HCT116 (cell line): Measurements from ENCODE around the gene KLK6. TPM values are rescaled to one million over a fixed set of nuclear protein-coding genes. Genes with fewer than 3 reads are reported as not detected.

ENCODE experiments used
- ATAC-seq: fragments of 200-7000 bp; cut with Tn5 transposase; 2 replicates; pipeline ENCODE4 v1.9.1; 2020; ENCODE audit warnings: mild to moderate bottlenecking, moderate library complexity
- BruUV-seq: library from RNA; stranded (reverse); fragments of 400-500 nt; replicated peaks from 2 replicates; lab custom pipeline; 2021; lab: Mats Ljungman, UMichigan
- CTCF ChIA-PET: fragments of 300-600 bp; sonication (Branson Sonifier 250); formaldehyde crosslinking; loops from one replicate; lab custom pipeline; 2021; ENCODE audit warnings: antibody characterized with exemption; lab: Charles Lee
- POLR2A ChIA-PET: fragments of 300-600, 350-600 bp; sonication (Branson Sonifier 250); formaldehyde crosslinking; loops from one replicate; lab custom pipeline; 2021; ENCODE audit warnings: antibody characterized with exemption; lab: Charles Lee
- RAD21 ChIA-PET, 2 experiments: fragments of 300-600 bp; sonication (Branson Sonifier 250); formaldehyde crosslinking; loops; one replicate each; lab custom pipeline; 2023; ENCODE audit warnings: low total read pairs in 2 of 2; ENCODE audit not compliant: uncharacterized antibody in 2 of 2, unreplicated experiment in 2 of 2, low non-redundant PET in 1 of 2; lab: Charles Lee
- DNase-seq: peaks from one replicate; pipeline ENCODE4 v3.0.0-alpha.2; 2010; ENCODE audit warnings: low read depth, low spot score
- H2AFZ ChIP-seq: fragments of 200-600 bp; shearing (Covaris generic), sonication (generic); 2 replicates; pipeline ENCODE4 v1.6.1; 2017; ENCODE audit warnings: low read depth, mixed run types, mixed read lengths, antibody characterized with exemption, low read length; ENCODE audit not compliant: poor library complexity, severe bottlenecking
- H3K27ac ChIP-seq: 2 replicates; pipeline ENCODE4 v1.5.1; 2012; ENCODE audit warnings: low read depth, low read length
- H3K27me3 ChIP-seq: fragments of 200-600 bp; sonication (generic); 2 replicates; pipeline ENCODE4 v1.6.1; 2016; ENCODE audit warnings: mixed run types, low read length, mixed read lengths; ENCODE audit not compliant: insufficient read depth
- H3K36me3 ChIP-seq, 2 experiments: fragments of 200-500 bp in 1 of 2; fragments of 200-600 bp in 1 of 2; sonication (Bioruptor generic) in 1 of 2; sonication (generic) in 1 of 2; 2 replicates each; pipeline versions ENCODE4 v1.5.1 to v1.6.1; 2014 to 2016; ENCODE audit warnings: low read length in 2 of 2, inconsistent platforms in 1 of 2, mixed read lengths in 1 of 2, mixed run types in 1 of 2; ENCODE audit not compliant: insufficient read depth in 2 of 2, control insufficient read depth in 1 of 2
- H3K4me1 ChIP-seq, 2 experiments: fragments of 200-600 bp in 1 of 2; sonication (generic) in 1 of 2; 2 replicates each; pipeline versions ENCODE4 v1.5.1 to v1.6.1; 2012 to 2017; ENCODE audit warnings: low read length in 2 of 2, inconsistent platforms in 1 of 2, mild to moderate bottlenecking in 1 of 2, mixed read lengths in 1 of 2, mixed run types in 1 of 2, moderate library complexity in 1 of 2; ENCODE audit not compliant: insufficient read depth in 2 of 2, control insufficient read depth in 1 of 2
- H3K4me2 ChIP-seq: fragments of 200-600 bp; sonication (generic); 2 replicates; pipeline ENCODE4 v1.6.1; 2017; ENCODE audit warnings: mixed run types, low read length, mixed read lengths
- H3K4me3 ChIP-seq, 2 experiments: fragments of 200-600 bp in 1 of 2; sonication (generic) in 1 of 2; replicated peaks in 1 of 2; 2 replicates each; pipeline ENCODE4 v1.5.1; 2011 to 2016; ENCODE audit warnings: low read length in 2 of 2, control low read depth in 1 of 2, low read depth in 1 of 2, mild to moderate bottlenecking in 1 of 2, mixed read lengths in 1 of 2, mixed run types in 1 of 2
- H3K79me2 ChIP-seq: fragments of 200-600 bp; sonication (generic); 2 replicates; pipeline ENCODE4 v1.6.1; 2017; ENCODE audit warnings: mild to moderate bottlenecking, mixed run types, low read length, moderate library complexity, mixed read lengths; ENCODE audit not compliant: insufficient read depth
- H3K9ac ChIP-seq: fragments of 200-600 bp; sonication (generic); 2 replicates; pipeline ENCODE4 v1.6.1; 2016; ENCODE audit warnings: low read length, mixed read lengths
- H3K9me2 ChIP-seq: fragments of 200-600 bp; sonication (generic), shearing (Covaris generic); 2 replicates; pipeline ENCODE4 v1.6.1; 2017; ENCODE audit warnings: mixed run types, mild to moderate bottlenecking, moderate library complexity; ENCODE audit not compliant: insufficient read depth
- H3K9me3 ChIP-seq, 2 experiments: fragments of 200-500 bp in 1 of 2; fragments of 200-600 bp in 1 of 2; sonication (Bioruptor generic) in 1 of 2; sonication (generic) in 1 of 2; 2 replicates each; pipeline ENCODE4 v1.6.1; 2014 to 2017; ENCODE audit warnings: low read length in 2 of 2, mixed read lengths in 2 of 2, inconsistent platforms in 1 of 2, low read depth in 1 of 2, mild to moderate bottlenecking in 1 of 2, mixed run types in 1 of 2, moderate library complexity in 1 of 2; ENCODE audit not compliant: control insufficient read depth in 1 of 2, insufficient read depth in 1 of 2
- H4K20me1 ChIP-seq: fragments of 200-600 bp; sonication (generic), shearing (Covaris generic); 2 replicates; pipeline ENCODE4 v1.6.1; 2017; ENCODE audit warnings: mixed run types, mild to moderate bottlenecking, moderate library complexity; ENCODE audit not compliant: insufficient read depth
- CEBPB ChIP-seq: IDR thresholded peaks from 2 replicates; pipeline ENCODE4 v1.6.1; 2012; ENCODE audit warnings: low read depth
- FOSL1 ChIP-seq: IDR thresholded peaks from 2 replicates; pipeline ENCODE4 v1.6.1; 2012; ENCODE audit warnings: low read depth
- JUND ChIP-seq: IDR thresholded peaks from 2 replicates; pipeline ENCODE4 v1.6.1; 2012
- POLR2AphosphoS5 ChIP-seq: IDR thresholded peaks from 2 replicates; pipeline ENCODE4 v1.6.1; 2011; ENCODE audit warnings: mild to moderate bottlenecking, low read depth, low read length, moderate library complexity
- RAD21 ChIP-seq: IDR thresholded peaks from 2 replicates; pipeline ENCODE4 v1.6.1; 2012; ENCODE audit warnings: low read depth, mild to moderate bottlenecking
- SP1 ChIP-seq: IDR thresholded peaks from 2 replicates; pipeline ENCODE4 v1.6.1; 2012; ENCODE audit warnings: low read depth
- TCF7L2 ChIP-seq: IDR thresholded peaks from 2 replicates; pipeline ENCODE4 v1.7.0; 2011; ENCODE audit warnings: borderline replicate concordance, inconsistent platforms; ENCODE audit not compliant: insufficient read depth, insufficient read length; ENCODE audit errors: extremely low read depth
- intact Hi-C: fragments of 100-400 bp; cut with micrococcal nuclease; formaldehyde crosslinking; loops from 2 replicates; pipeline ENCODE4 v1.10.0; 2022
- total RNA-seq: library from RNA; stranded (reverse); gene quantifications from one replicate; pipeline ENCODE4 v1.2.1, GENCODE V29; 2021; ENCODE audit not compliant: unreplicated experiment
- TF ChIP-seq, protein P1 (sequence below), 3 experiments: fragments of 200-600 bp in 1 of 3; sonication (generic) in 1 of 3; IDR thresholded peaks in 2 of 3; conservative IDR thresholded peaks in 1 of 3; 2 replicates each; pipeline ENCODE4 v1.5.1; 2012 to 2017; ENCODE audit warnings: low read depth in 2 of 3, low read length in 2 of 3, antibody characterized with exemption in 1 of 3, borderline replicate concordance in 1 of 3, control low read depth in 1 of 3, mild to moderate bottlenecking in 1 of 3, mixed read lengths in 1 of 3, mixed run types in 1 of 3, moderate library complexity in 1 of 3; ENCODE audit not compliant: insufficient read depth in 1 of 3
- TF ChIP-seq, protein P2 (sequence below): IDR thresholded peaks from 2 replicates; pipeline ENCODE4 v1.6.1; 2012
- TF ChIP-seq, protein P3 (sequence below): IDR thresholded peaks from 2 replicates; pipeline ENCODE4 v1.6.1; 2012; ENCODE audit warnings: low read depth

KLK6 gene
- total RNA-seq, 1 experiment from 2014 or later: 40.5 TPM

DNA sequence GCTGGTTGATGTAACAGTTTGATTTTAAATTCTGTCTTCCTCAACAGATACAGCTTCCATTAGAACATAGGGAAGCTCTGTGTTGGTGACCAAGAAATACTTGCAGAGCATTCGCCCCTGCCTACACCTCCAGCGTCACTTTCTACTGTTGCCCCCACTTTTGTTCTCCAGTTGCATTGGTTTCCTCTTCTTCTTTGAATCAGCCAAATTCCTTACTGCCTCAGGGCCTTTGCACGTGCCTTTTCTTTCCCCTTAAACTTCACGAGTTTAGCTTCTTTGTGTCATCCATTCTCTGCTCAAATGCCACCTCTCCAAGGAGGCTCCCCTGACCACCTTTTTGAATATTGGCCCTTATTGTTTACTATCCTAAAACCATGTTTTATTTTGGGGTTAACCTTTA is 22.3 kb downstream of the KLK6 start:
- Histone ChIP-seq H3K4me3 (no peak overlapping the region), H4K20me1 (no peaks in the 10 kb centered on the region)
- RAD21 ChIA-PET: no interaction called here
- no TSS peak for BruUV-seq
- intact Hi-C loops: no loop called here
- no peak for TF ChIP-seq JUND
- TF ChIP-seq CEBPB: no peak
- TF ChIP-seq FOSL1: no peak
- TF ChIP-seq SP1: no peak
- TF ChIP-seq, protein P1, sequence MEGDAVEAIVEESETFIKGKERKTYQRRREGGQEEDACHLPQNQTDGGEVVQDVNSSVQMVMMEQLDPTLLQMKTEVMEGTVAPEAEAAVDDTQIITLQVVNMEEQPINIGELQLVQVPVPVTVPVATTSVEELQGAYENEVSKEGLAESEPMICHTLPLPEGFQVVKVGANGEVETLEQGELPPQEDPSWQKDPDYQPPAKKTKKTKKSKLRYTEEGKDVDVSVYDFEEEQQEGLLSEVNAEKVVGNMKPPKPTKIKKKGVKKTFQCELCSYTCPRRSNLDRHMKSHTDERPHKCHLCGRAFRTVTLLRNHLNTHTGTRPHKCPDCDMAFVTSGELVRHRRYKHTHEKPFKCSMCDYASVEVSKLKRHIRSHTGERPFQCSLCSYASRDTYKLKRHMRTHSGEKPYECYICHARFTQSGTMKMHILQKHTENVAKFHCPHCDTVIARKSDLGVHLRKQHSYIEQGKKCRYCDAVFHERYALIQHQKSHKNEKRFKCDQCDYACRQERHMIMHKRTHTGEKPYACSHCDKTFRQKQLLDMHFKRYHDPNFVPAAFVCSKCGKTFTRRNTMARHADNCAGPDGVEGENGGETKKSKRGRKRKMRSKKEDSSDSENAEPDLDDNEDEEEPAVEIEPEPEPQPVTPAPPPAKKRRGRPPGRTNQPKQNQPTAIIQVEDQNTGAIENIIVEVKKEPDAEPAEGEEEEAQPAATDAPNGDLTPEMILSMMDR (IDR thresholded peaks at IDR 0.05 in 2 of 3, conservative IDR thresholded peaks at IDR 0.05 in 1 of 3; ENCODE audit: borderline replicate concordance in 1 of 3, insufficient read depth in 1 of 3, low read depth in 2 of 3, low read length in 2 of 3): no peak
- no peak for TF ChIP-seq POLR2AphosphoS5
- no peak for TF ChIP-seq RAD21
- TF ChIP-seq, protein P2, sequence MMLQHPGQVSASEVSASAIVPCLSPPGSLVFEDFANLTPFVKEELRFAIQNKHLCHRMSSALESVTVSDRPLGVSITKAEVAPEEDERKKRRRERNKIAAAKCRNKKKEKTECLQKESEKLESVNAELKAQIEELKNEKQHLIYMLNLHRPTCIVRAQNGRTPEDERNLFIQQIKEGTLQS: no peak
- TF ChIP-seq TCF7L2: no peak
- TF ChIP-seq, protein P3, sequence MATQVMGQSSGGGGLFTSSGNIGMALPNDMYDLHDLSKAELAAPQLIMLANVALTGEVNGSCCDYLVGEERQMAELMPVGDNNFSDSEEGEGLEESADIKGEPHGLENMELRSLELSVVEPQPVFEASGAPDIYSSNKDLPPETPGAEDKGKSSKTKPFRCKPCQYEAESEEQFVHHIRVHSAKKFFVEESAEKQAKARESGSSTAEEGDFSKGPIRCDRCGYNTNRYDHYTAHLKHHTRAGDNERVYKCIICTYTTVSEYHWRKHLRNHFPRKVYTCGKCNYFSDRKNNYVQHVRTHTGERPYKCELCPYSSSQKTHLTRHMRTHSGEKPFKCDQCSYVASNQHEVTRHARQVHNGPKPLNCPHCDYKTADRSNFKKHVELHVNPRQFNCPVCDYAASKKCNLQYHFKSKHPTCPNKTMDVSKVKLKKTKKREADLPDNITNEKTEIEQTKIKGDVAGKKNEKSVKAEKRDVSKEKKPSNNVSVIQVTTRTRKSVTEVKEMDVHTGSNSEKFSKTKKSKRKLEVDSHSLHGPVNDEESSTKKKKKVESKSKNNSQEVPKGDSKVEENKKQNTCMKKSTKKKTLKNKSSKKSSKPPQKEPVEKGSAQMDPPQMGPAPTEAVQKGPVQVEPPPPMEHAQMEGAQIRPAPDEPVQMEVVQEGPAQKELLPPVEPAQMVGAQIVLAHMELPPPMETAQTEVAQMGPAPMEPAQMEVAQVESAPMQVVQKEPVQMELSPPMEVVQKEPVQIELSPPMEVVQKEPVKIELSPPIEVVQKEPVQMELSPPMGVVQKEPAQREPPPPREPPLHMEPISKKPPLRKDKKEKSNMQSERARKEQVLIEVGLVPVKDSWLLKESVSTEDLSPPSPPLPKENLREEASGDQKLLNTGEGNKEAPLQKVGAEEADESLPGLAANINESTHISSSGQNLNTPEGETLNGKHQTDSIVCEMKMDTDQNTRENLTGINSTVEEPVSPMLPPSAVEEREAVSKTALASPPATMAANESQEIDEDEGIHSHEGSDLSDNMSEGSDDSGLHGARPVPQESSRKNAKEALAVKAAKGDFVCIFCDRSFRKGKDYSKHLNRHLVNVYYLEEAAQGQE: no peak
- TF ChIP-seq, all 23 proteins: peak for 0
- no peak overlapping the region for H3K27ac ChIP-seq
- H3K36me3 ChIP-seq: no peaks in the 10 kb centered on the region
- ATAC-seq (no peak), DNase-seq (no peak)
- no peak overlapping the region for H3K4me2 ChIP-seq
- H3K4me1 ChIP-seq: peaks cover 2 to 12% of the 10 kb centered on the region in 2 experiments; a peak in 3 of 4 replicates
- H2AFZ ChIP-seq: no peak overlapping the region
- H3K9me2 ChIP-seq: no peaks in the 10 kb centered on the region
- no peaks in the 10 kb centered on the region for H3K79me2 ChIP-seq
- POLR2A ChIA-PET: interaction anchor here (0.7 kb wide), 1 partner anchor 323 kb away, joined by 3 read pairs; no protein-coding TSS in a partner anchor
- H3K9ac ChIP-seq: no peak overlapping the region
- no peaks in the 10 kb centered on the region for H3K9me3 ChIP-seq
- CTCF ChIA-PET: interaction anchor here (0.5 to 1.1 kb wide), 2 partner anchors 25 to 165 kb away, joined by 3 to 4 read pairs; no protein-coding TSS in a partner anchor
- no peaks in the 10 kb centered on the region for H3K27me3 ChIP-seq
